Hematopoietic multipotent progenitor cell treated with erythropoietin and hydrocortisone succinate and interleukin-3 and kit ligand, for 15 days (in vitro differentiated cells): ENCODE measurements around the gene ACSF2.

ENCODE experiments used
- DNase-seq: peaks from one replicate; pipeline ENCODE4 v3.0.0-alpha.2; 2015; ENCODE audit warnings: low spot score

Gene ACSF2

GRCh38 chr17:50501054-50501453, 75.0 kb downstream of the ACSF2 start:
- DNase-seq, result peak; percentile 44

DNA sequence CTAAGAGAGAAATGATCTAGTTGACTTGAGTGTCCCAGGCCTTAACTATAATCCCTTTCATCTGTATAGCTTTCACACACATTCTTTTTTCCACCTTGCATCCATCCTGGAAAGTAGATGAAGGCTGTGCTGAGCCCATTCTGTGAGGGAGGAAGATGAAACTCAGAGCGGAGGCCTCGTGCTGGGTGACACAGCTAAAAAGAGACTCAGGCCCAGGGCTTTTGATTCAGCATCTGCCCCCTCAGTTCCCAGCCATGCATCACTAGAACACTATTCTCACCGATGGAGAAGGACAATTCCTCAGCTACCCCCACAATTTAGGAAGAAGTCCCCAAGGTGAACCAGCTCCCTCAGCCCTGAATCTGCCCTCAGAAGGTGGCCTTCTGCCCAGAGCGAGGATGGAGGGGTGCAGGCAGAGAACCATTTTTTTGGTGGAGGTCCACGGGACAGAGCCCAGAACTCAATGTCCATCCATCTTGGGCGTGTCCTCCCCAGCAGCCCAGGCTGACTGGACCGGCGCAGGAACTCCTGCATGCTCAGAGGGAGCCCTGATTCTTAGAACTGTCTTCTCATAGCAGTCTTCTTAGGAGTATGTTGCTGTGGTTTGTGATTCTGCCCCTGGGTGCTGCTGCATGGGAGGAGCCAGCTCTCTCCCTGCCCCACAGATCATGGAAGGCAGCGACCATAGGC, 76.4 kb downstream of the ACSF2 start:
- DNase-seq, result no peak

DNA sequence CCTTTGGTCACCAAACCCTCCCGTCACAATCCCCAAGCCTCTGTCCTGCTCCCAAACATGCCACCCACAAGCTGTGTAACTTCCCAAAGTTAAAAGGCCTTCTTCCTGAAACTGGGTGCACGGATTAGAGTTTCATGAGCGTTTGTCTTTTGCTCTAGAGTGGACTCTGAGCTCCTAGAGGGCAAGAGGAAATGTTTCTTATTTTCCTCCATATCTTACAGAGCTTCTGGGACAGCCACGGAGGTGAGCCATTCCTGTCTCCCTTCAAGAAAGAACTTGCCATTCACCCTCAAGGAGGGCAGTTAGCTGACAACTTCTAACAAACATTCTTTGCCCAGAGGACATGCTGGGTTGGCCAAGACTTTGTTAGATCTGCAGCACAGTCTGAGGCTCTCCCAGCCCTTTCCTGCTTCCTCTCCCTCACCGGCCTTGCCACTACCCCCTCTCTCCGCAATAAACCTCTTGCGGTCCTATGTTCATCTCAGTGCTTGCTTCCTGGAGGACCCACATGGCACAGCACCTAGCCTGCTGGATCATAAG, 79.6 kb downstream of the ACSF2 start:
- no peak for DNase-seq

DNA sequence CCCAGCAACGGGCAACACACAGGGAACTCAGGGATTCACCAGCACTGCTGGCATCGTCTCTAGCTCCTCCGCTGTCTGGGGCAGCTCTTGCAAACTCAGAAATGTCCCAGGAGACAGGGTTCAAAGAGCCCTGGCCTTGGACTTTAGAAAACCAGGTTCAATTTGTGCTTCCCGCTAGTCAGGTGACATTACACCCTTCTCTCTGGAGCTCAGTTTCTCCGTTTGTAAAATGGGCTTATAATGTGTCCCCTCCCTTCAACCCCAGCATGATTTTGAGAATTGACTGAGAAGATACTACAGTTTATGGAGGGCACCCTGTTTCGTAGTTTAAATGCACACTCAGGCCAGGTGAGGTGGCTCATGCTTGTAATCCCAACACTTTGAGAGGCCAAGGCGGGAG, 80.3 kb downstream of the ACSF2 start:
- no peak for DNase-seq

GRCh38 chr17:50507871-50508572, 82.0 kb downstream of the ACSF2 start, which contains the start of gene MYCBPAP:
Gene MYCBPAP (plus strand): TSS chr17:50508439. CDS start chr17:50508675, 236 bp downstream.
- peak; percentile 68 for DNase-seq

DNA sequence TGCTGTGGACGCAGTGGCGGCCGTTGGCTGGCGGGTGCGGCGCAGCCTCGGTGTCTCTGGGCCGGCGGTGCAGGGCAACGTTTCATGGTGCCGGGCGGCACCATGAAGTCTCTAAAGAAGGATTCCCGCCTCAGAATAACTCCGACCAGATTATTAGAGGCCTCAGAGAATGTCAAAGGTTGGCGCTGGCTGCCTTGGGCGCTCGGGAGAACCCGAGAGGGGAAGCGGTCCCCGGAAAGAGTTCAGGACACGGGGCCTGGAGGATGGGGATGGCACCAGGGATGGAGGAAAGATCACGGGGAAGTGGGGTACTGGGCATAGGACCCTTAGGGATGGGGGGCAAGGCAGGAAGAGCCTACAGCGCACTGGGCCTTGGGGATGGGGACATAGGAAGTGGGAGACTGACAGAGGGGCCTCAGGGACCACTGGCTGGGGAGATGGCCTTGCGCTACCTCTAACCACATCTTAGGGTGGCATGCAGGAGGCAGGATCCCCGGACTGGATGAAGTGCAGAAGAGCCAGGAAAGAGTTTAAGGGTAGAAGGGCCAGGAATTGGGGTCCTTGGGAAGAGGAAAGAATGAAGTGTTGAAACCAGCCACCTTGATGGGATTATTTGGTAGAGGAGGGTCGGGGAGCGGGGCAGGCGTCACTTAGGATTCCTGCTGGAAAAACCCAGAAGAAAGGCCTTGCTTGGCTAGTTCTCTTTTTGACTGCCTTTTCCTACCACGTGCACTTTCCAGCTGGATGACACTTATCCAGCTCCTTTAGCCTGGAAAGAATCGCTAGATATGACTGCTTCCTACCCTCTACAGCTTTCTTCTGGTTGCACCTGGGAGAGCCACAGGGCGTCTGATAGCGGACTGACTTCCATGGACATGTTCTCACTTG, 82.8 kb downstream of the ACSF2 start:
- no peak for DNase-seq

GRCh38 chr17:50511058-50511457, 85.0 kb downstream of the ACSF2 start:
- DNase-seq, result no peak

DNA sequence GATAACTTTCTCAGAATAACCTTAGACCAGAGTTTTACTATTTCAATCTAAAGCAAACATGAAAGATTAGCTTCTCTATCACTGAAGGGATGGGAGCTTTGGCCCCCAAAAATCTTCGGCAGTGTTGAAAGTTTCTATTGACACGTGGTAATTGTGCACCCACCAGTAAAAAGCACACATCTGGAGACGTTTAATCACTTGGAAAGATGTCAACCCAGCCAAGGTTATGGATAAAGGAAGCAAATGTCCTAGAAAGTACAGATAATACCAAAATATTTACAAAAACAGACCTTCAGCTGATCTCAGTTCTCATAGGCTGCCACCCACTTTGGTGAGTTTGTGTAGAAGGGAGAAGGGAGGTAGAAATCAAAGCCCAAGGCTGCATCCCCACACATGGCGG, 87.5 kb downstream of the ACSF2 start:
- no peak for DNase-seq

GRCh38 chr17:50514388-50514787, 88.4 kb downstream of the ACSF2 start:
- DNase-seq, result no peak

- no peak for DNase-seq
These were observed 89.1 kb downstream of the ACSF2 start for GRCh38 chr17:50514936-50515702.

GRCh38 chr17:50517011-50517410, 91.0 kb downstream of the ACSF2 start:
- no peak for DNase-seq

- no peak for DNase-seq
These were observed 91.7 kb downstream of the ACSF2 start for GRCh38 chr17:50517504-50518383.

- no peak for DNase-seq
These were observed 92.5 kb downstream of the ACSF2 start for GRCh38 chr17:50518384-50519023.

DNA sequence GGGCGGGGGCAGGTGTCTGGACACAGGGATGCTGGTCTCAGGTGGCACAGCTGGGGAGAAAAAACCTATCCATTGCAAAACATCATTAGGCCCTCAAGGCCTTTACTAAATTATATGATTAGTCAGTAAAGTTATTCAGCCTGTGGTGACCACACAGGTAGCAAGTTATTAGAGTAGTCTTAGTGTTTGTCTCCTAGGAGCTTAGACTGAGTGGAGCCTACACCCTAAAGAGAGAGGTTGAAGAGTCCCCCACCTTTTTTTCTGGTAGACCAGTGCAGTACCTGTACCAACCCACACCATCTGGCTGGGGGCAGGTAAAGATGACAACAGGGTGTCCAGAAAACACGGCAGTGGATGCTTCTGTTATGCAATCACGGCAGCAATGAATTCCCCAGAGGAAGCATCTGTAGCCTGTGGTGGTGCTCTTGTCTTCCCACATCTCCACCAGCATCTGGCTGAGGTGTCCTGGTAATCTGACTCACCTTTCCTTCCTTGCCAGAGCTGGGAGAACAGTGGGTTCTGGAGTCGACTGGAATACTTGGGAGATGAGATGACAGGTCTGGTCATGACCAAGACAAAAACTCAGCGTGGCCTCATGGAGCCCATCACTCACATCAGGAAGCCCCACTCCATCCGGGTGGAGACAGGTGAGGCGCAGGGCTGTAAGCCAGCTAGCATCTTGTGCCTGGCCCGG, 93.3 kb downstream of the ACSF2 start:
- no peak for DNase-seq

DNA sequence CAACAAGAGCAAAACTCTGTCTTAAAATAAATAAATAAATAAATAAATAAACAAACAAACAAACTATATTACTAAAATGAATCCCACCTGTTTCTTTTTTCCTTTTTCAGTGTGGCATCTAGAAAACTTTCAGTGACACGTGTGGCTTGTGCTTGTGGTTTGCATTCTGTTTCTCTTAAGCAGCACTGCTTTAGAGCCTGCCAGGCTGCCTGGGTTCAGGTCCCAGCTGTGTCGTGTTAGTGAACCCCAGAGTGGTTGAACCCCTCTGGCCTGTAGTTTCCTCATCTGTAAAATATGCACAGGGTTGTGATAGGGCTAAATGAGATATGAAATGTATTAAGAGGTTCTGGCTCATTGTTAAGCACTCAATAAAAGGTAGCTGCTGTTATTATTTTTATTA, 94.5 kb downstream of the ACSF2 start:
- no peak for DNase-seq

- no peak for DNase-seq
These were observed 95.5 kb downstream of the ACSF2 start for GRCh38 chr17:50521514-50521913.

- DNase-seq, result no peak
These were observed 96.7 kb downstream of the ACSF2 start for GRCh38 chr17:50522766-50523165.

DNA sequence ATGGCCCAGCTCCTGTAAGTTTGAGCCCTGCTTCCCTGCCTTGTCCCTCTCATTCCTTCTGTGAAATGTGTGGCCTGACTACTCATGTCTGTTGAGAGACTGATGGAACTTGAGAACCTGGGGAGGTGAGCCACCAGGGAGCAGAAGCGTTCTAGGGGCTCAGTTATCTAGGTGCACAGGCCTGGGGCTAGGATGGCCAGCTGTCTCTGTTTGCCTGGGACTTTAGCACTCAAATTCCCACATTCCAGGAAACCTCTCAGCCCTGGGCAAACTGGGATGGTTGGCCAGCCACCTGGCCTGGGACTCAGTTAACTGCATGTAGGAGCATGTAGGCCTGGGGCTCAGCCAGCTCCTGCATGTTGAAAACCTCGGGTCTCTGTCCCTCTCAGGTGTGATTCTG, 97.2 kb downstream of the ACSF2 start:
- DNase-seq, result no peak
